K562 (cell line): Measurements from ENCODE around the gene RFT1. TPM values are rescaled to one million over a fixed set of nuclear protein-coding genes. Genes with fewer than 3 reads are reported as not detected.

ENCODE experiments used
- ATAC-seq: fragments of 200-7000 bp; cut with Tn5 transposase; 3 replicates; pipeline ENCODE4 v1.9.1; 2020; ENCODE audit warnings: moderate library complexity
- BruUV-seq: library from RNA; stranded (reverse); fragments of 400-500 nt; replicated peaks from 2 replicates; lab custom pipeline; 2021; lab: Mats Ljungman, UMichigan
- CTCF ChIA-PET: fragments of 300-600 bp; formaldehyde crosslinking; extraction: SDS; loops from one replicate; lab custom pipeline; 2021; ENCODE audit warnings: low intra/inter-chr PET ratio; lab: Yijun Ruan, JAX
- POLR2A ChIA-PET: fragments of 300-600, 350-650 bp; sonication (Branson Sonifier 250); formaldehyde crosslinking; extraction: SDS; loops from one replicate; lab custom pipeline; 2021; ENCODE audit warnings: antibody characterized with exemption, inconsistent platforms; lab: Yijun Ruan, JAX
- DNase-seq, 4 experiments: peaks; one replicate each; pipeline versions ENCODE4 v3.0.0 to v3.0.0-alpha.2; 2011 to 2018; ENCODE audit warnings: low spot score in 3 of 4, mixed read lengths in 3 of 4; ENCODE audit errors: extremely low read depth in 1 of 4
- FAIRE-seq: peaks from 2 replicates; lab custom pipeline; 2011; peaks lifted over from hg19 to GRCh38; lab: Jason Lieb, UNC
- H2AFZ ChIP-seq: 2 replicates; pipeline ENCODE4 v1.6.0; 2011; ENCODE audit warnings: low read depth, low read length, control low read depth, inconsistent platforms
- H3K27ac ChIP-seq: fragments of 200-600 bp; 3 replicates; pipeline ENCODE4 v1.8.0; 2011; ENCODE audit warnings: low read depth, mild to moderate bottlenecking, control low read depth, inconsistent platforms, low read length, moderate library complexity, mixed read lengths; ENCODE audit errors: extremely low read depth
- H3K27me3 ChIP-seq, 2 experiments: fragments of 300-600 bp in 1 of 2; 2 replicates in 1 of 2; 3 replicates in 1 of 2; pipeline versions ENCODE4 v1.6.0 to v1.8.0; 2011; ENCODE audit warnings: inconsistent platforms in 2 of 2, low read length in 2 of 2, mild to moderate bottlenecking in 1 of 2, mixed read lengths in 1 of 2, moderate library complexity in 1 of 2; ENCODE audit not compliant: control insufficient read depth in 2 of 2, insufficient read depth in 2 of 2
- H3K36me3 ChIP-seq: fragments of 300-600 bp; 3 replicates; pipeline ENCODE4 v1.8.0; 2011; ENCODE audit warnings: mild to moderate bottlenecking, low read length, inconsistent platforms; ENCODE audit not compliant: control insufficient read depth, insufficient read depth
- H3K4me1 ChIP-seq, 2 experiments: fragments of 200-600 bp in 1 of 2; replicated peaks in 1 of 2; 2 replicates in 1 of 2; 3 replicates in 1 of 2; pipeline versions ENCODE4 v1.5.1 to v1.8.0; 2011; ENCODE audit warnings: inconsistent platforms in 2 of 2, low read length in 2 of 2, mild to moderate bottlenecking in 1 of 2, mixed read lengths in 1 of 2, moderate library complexity in 1 of 2; ENCODE audit not compliant: control insufficient read depth in 2 of 2, insufficient read depth in 2 of 2
- H3K4me2 ChIP-seq: 2 replicates; pipeline ENCODE4 v1.6.1; 2011; ENCODE audit warnings: low read length, control low read depth, inconsistent platforms, mixed read lengths; ENCODE audit not compliant: insufficient read depth
- H3K4me3 ChIP-seq: fragments of 200-600 bp; sonication (generic), shearing (Covaris generic); 2 replicates; pipeline ENCODE4 v1.5.1; 2016; ENCODE audit warnings: control low read depth, inconsistent platforms
- H3K79me2 ChIP-seq: fragments of 200-600 bp; 3 replicates; pipeline ENCODE4 v1.8.0; 2011; ENCODE audit warnings: low read length, inconsistent platforms; ENCODE audit not compliant: control insufficient read depth, insufficient read depth
- H3K9ac ChIP-seq, 2 experiments: 2 replicates each; pipeline versions ENCODE4 v1.6.0 to v1.6.1; 2011; ENCODE audit warnings: low read depth in 2 of 2, low read length in 2 of 2, control low read depth in 1 of 2, inconsistent platforms in 1 of 2, mild to moderate bottlenecking in 1 of 2, mixed read lengths in 1 of 2; ENCODE audit not compliant: insufficient read depth in 1 of 2
- H3K9me1 ChIP-seq: one replicate; pipeline ENCODE4 v1.6.0; 2011; ENCODE audit warnings: inconsistent platforms, mild to moderate bottlenecking, low read length, moderate library complexity; ENCODE audit not compliant: control insufficient read depth, insufficient read depth
- H3K9me3 ChIP-seq: replicated peaks from 2 replicates; pipeline ENCODE4 v1.5.1; 2011; ENCODE audit warnings: low read depth, low read length, inconsistent platforms; ENCODE audit not compliant: control insufficient read depth, insufficient read depth
- H4K20me1 ChIP-seq: replicated peaks from 2 replicates; pipeline ENCODE4 v1.6.1; 2011; ENCODE audit warnings: low read length, inconsistent platforms, mixed read lengths; ENCODE audit not compliant: control insufficient read depth, insufficient read depth
- ETV6 ChIP-seq, 3 experiments: fragments of 150-350 bp in 1 of 3; sonication (generic) in 1 of 3; formaldehyde crosslinking in 1 of 3; IDR thresholded peaks; 2 replicates each; pipeline versions ENCODE4 v1.6.1 to v1.8.0; 2014 to 2022; ENCODE audit warnings: borderline replicate concordance in 2 of 3, low read depth in 2 of 3, antibody characterized with exemption in 1 of 3, low read length in 1 of 3, mild to moderate bottlenecking in 1 of 3, missing genetic modification reagents in 1 of 3
- HINFP ChIP-seq: fragments of 450-650 bp; conservative IDR thresholded peaks from 2 replicates; pipeline ENCODE4 v1.6.1; 2016; ENCODE audit warnings: missing genetic modification characterization, low read depth, mild to moderate bottlenecking, control low read depth, missing compliant biosample characterization
- HNRNPLL ChIP-seq: fragments of 200-400 bp; formaldehyde crosslinking; IDR thresholded peaks from 2 replicates; pipeline ENCODE4 v1.6.1; 2017; ENCODE audit warnings: low read length, low read depth, mild to moderate bottlenecking; ENCODE audit not compliant: poor library complexity, severe bottlenecking
- POLR2G ChIP-seq: fragments of 200-400 bp; formaldehyde crosslinking; IDR thresholded peaks from 2 replicates; pipeline ENCODE4 v1.6.1; 2017; ENCODE audit warnings: low read depth, mild to moderate bottlenecking, antibody characterized with exemption, low read length, moderate library complexity
- SETDB1 ChIP-seq: IDR thresholded peaks from one replicate; pipeline ENCODE4 v1.6.1; 2012; ENCODE audit warnings: low read length, control low read depth, inconsistent platforms
- SIRT6 ChIP-seq: IDR thresholded peaks from one replicate; pipeline ENCODE4 v1.6.1; 2012; ENCODE audit warnings: low read depth, mild to moderate bottlenecking, control low read depth, inconsistent platforms, low read length, moderate library complexity
- TCF3 ChIP-seq: sonication (generic); formaldehyde crosslinking; IDR thresholded peaks from 2 replicates; pipeline ENCODE4 v1.4.0; 2020; ENCODE audit warnings: mild to moderate bottlenecking, missing genetic modification reagents
- THAP7 ChIP-seq: fragments of 250-450 bp; sonication (Bioruptor Pico); IDR thresholded peaks from 2 replicates; pipeline ENCODE4 v1.5.0; 2021
- ZBTB49 ChIP-seq: sonication (generic); formaldehyde crosslinking; IDR thresholded peaks from 2 replicates; pipeline ENCODE4 v1.8.0; 2022; ENCODE audit warnings: missing genetic modification reagents, mild to moderate bottlenecking, borderline replicate concordance
- ZFP30 ChIP-seq: fragments of 250-450 bp; sonication (Bioruptor Pico); IDR thresholded peaks from 2 replicates; pipeline ENCODE4 v1.8.0; 2022; ENCODE audit warnings: moderate library complexity, mild to moderate bottlenecking, inconsistent platforms, borderline replicate concordance
- ZNF24 ChIP-seq: fragments of 450-650 bp; IDR thresholded peaks from 2 replicates; pipeline ENCODE4 v1.6.1; 2016
- ZNF780A ChIP-seq: fragments of 250-450 bp; sonication (Bioruptor Pico); IDR thresholded peaks from 2 replicates; pipeline ENCODE4 v1.5.0; 2021; ENCODE audit warnings: mild to moderate bottlenecking
- WGBS: fragments of 100-300 bp; shearing (Covaris generic); methylation state at CpG from one replicate; pipeline ENCODE4 v1.1.6; 2016; ENCODE audit warnings: low coverage, mixed read lengths; ENCODE audit not compliant: insufficient coverage; ENCODE audit errors: missing lambda C conversion rate; 5-methylcytosine and 5-hydroxymethylcytosine counted together
- in situ Hi-C: fragments of 300-500 bp; cut with MboI; formaldehyde crosslinking; loops from 4 replicates; pipeline ENCODE4 v1.15.0; 2018; ENCODE audit warnings: inconsistent platforms, mixed read lengths
- intact Hi-C: fragments of 100-400 bp; cut with micrococcal nuclease; formaldehyde crosslinking; loops from 2 replicates; pipeline ENCODE4 v1.14.2; 2022
- polyA plus RNA-seq, 8 experiments: library from polyadenylated mRNA; depleted of rRNA in 4 of 8; stranded (reverse) in 5 of 8; unstranded in 3 of 8; fragments of >200 nt; fragmentation: Nextera tagmentation in 2 of 8; fragmentation: Illumina TruSeq in 1 of 8; extraction: Ambion mirVana in 2 of 8; extraction: Trizol in 1 of 8; gene quantifications; 2 replicates each; pipeline versions ENCODE4 v1.2.1 to v1.2.3, GENCODE V29; 2011 to 2014; ENCODE audit warnings: inconsistent platforms in 1 of 8, missing spikeins in 1 of 8
- total RNA-seq, 7 experiments: library from RNA; depleted of rRNA in 6 of 7; stranded (reverse); fragments of >200 nt in 6 of 7; fragmentation: Illumina TruSeq in 2 of 7; extraction: Trizol in 2 of 7; gene quantifications; 2 replicates each; pipeline versions ENCODE4 v1.2.1 to v1.2.3, GENCODE V29; 2011 to 2021; ENCODE audit warnings: low replicate concordance in 1 of 7

The RFT1 gene
- total and polyA plus RNA-seq, 9 of the 15 experiments (the other 6 are each of a cell fraction or from before 2014, with no cell fraction given) = 4.4 to 23.8 (median 8.9) TPM

GRCh38 chr3:53092216-53092615 is 38.0 kb downstream of the RFT1 start:
- 73% methylated on average over 6 of the region's 11 CpGs for WGBS
- Histone ChIP-seq H3K27ac (no peak overlapping the region), H2AFZ (no peak overlapping the region), H3K27me3 (no peaks in the 10 kb centered on the region), H3K79me2 (no peaks in the 10 kb centered on the region), H3K4me3 (no peak overlapping the region), H3K9me1 (no peaks in the 10 kb centered on the region), H3K36me3 (peaks cover 14% of the 10 kb centered on the region; the same call in 1 of the 3 replicates), H3K4me2 (no peak overlapping the region), H3K9ac (no peak overlapping the region), H3K9me3 (no peaks in the 10 kb centered on the region), H3K4me1 (no peaks in the 10 kb centered on the region), H4K20me1 (no peaks in the 10 kb centered on the region)
- in situ Hi-C loops (no loop called here), intact Hi-C loops (no loop called here)
- POLR2A ChIA-PET = interaction anchor here (1.0 kb wide), 1 partner anchor 9 kb away, joined by 9 read pairs; no protein-coding TSS in a partner anchor
- BruUV-seq = no TSS peak
- FAIRE-seq (no peak), ATAC-seq (no peak), DNase-seq (no peak)
- CTCF ChIA-PET = no interaction called here
- TF ChIP-seq SETDB1 = no peak
- no peak for TF ChIP-seq HNRNPLL
- TF ChIP-seq ZFP30 = no peak
- no peak for TF ChIP-seq HINFP (tag)
- no peak for TF ChIP-seq ZNF24
- TF ChIP-seq SIRT6 = no peak
- no peak for TF ChIP-seq TCF3 (CRISPR knock-in tag)
- no peak for TF ChIP-seq THAP7
- TF ChIP-seq ZBTB49 (CRISPR knock-in tag) = no peak
- TF ChIP-seq ZNF780A = no peak
- no peak for TF ChIP-seq POLR2G
- no peak for TF ChIP-seq ETV6 (IDR thresholded peaks at IDR 0.05; ENCODE audit: borderline replicate concordance in 1 of 2, low read depth in 2 of 2, low read length in 1 of 2)
- TF ChIP-seq ETV6 (CRISPR knock-in tag; IDR thresholded peaks at IDR 0.05; ENCODE audit: borderline replicate concordance) = no peak
